Nephron (organoid): ENCODE results near the gene PXDC1.

ENCODE experiments used
- H3K27ac Mint-ChIP-seq, 3 experiments: 2 replicates each; pipeline ENCODE4 v1.8.0; 2020; ENCODE audit warnings: mixed read lengths in 3 of 3, mild to moderate bottlenecking in 2 of 3, moderate library complexity in 1 of 3
- H3K27me3 Mint-ChIP-seq: 2 replicates; pipeline ENCODE4 v1.8.0; 2021; ENCODE audit warnings: low read depth, mild to moderate bottlenecking, moderate library complexity, mixed read lengths
- H3K36me3 Mint-ChIP-seq: 2 replicates; pipeline ENCODE4 v1.8.0; 2020; ENCODE audit warnings: low read depth, mixed read lengths
- H3K4me1 Mint-ChIP-seq: 2 replicates; pipeline ENCODE4 v1.8.0; 2020; ENCODE audit warnings: mixed read lengths
- H3K4me3 Mint-ChIP-seq, 3 experiments: 2 replicates each; pipeline ENCODE4 v1.8.0; 2020; ENCODE audit warnings: mild to moderate bottlenecking in 3 of 3, mixed read lengths in 3 of 3, moderate library complexity in 2 of 3
- H3K9me3 Mint-ChIP-seq: 2 replicates; pipeline ENCODE4 v1.8.0; 2020; ENCODE audit warnings: mixed read lengths
- TF ChIP-seq, protein P1 (sequence below), 3 experiments: fragments of 200-600 bp; sonication (generic); IDR thresholded peaks; one replicate each; pipeline ENCODE4 v1.5.0; 2021; ENCODE audit warnings: antibody characterized with exemption in 3 of 3; ENCODE audit not compliant: unreplicated experiment in 3 of 3

The PXDC1 gene

DNA sequence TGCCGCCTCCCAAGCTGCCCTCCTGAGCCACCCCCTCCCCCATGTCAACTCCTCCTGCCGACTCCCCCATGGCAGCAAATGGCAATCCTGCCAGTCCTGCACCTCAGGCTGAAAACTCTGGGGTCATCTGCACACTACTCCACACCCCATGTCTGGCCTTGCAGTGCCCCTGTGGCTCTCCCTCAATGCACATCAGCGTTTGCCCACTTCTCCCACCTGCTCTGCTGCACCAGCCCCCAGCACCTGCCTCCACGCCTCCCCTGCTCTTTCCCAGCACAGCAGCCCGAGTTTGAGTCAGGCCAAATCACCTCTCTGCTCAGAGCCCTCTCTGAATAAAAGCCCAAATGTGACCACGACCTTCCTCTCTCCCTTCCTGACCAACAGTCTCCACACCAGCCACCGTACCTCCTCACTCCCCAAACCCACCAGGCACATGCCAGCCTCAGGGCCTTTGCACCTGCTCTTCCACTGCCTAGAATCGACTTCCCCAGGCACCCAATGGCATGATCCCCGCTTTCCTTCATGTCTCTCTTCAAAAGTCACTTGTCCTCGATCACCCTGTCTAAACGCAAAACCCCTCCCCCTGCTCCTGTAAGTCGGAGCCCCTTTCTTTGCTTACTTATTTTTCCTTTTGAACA lies 4.3 kb downstream of the PXDC1 start:
- no peaks in the 10 kb centered on the region for H3K36me3 Mint-ChIP-seq
- peaks cover 59% of the 10 kb centered on the region for H3K4me1 Mint-ChIP-seq
- peak overlapping the region in 1 of 3 experiments; percentile 13 for H3K27ac Mint-ChIP-seq
- H3K9me3 Mint-ChIP-seq: no peaks in the 10 kb centered on the region
- no peak overlapping the region for H3K4me3 Mint-ChIP-seq
- TF ChIP-seq, protein P1, sequence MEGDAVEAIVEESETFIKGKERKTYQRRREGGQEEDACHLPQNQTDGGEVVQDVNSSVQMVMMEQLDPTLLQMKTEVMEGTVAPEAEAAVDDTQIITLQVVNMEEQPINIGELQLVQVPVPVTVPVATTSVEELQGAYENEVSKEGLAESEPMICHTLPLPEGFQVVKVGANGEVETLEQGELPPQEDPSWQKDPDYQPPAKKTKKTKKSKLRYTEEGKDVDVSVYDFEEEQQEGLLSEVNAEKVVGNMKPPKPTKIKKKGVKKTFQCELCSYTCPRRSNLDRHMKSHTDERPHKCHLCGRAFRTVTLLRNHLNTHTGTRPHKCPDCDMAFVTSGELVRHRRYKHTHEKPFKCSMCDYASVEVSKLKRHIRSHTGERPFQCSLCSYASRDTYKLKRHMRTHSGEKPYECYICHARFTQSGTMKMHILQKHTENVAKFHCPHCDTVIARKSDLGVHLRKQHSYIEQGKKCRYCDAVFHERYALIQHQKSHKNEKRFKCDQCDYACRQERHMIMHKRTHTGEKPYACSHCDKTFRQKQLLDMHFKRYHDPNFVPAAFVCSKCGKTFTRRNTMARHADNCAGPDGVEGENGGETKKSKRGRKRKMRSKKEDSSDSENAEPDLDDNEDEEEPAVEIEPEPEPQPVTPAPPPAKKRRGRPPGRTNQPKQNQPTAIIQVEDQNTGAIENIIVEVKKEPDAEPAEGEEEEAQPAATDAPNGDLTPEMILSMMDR (IDR thresholded peaks at IDR 0.05; ENCODE audit: unreplicated experiment in 3 of 3): no peak
- H3K27me3 Mint-ChIP-seq: peaks cover 10% of the 10 kb centered on the region

DNA sequence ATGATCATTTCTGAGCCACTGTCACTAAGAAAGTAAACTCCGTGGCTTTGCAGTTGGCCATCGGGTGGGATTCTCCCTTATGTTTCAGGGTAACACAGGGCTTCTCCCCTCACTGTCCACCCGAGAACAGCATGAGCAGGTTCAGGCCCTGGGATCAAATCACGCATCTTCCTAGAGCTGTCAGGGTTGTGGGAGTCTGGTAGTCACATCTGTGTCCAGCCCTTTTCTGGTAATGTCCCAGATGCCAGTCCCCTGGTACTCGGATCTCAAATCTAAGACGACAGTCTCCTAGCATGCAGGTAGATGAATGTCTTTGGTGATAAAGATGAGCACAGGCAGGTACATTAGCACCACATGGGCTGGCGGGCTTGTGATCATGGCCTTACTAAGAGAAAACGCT lies 4.8 kb downstream of the PXDC1 start:
- TF ChIP-seq, protein P1 (IDR thresholded peaks at IDR 0.05; ENCODE audit: unreplicated experiment in 3 of 3): no peak
- H3K27me3 Mint-ChIP-seq: peaks cover 12% of the 10 kb centered on the region
- no peaks in the 10 kb centered on the region for H3K36me3 Mint-ChIP-seq
- no peak overlapping the region for H3K27ac Mint-ChIP-seq
- no peak overlapping the region for H3K4me3 Mint-ChIP-seq
- peaks cover 64% of the 10 kb centered on the region for H3K4me1 Mint-ChIP-seq
- no peaks in the 10 kb centered on the region for H3K9me3 Mint-ChIP-seq

DNA sequence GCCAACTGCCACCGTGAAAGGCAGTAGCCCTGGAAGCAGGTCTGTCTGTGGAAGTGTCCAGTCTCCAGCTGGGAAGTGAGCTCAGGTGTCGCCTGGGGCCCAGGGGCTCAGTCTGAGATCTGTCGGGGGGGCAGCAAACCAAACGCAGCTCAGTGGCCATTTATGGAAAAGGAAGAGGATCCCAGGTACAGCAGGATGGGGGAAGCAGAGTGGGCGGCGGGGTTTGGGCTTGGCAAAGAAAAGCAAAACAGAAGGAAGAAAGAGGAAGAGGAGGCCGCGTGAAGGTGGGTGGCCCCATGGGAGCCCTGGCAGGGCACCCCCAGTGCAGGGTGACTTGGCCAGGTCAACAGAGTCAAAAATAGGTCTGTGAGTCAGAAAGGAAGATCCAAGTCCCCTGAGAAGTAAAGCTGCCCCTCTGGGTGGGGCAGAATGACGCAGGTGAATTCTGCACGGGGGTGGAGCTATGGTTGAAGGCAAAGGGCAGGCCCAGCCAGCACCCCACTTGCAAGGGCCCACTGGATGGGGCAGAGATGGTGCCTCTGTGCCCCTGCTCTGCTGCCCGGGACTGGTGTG lies 5.3 kb downstream of the PXDC1 start:
- Mint-ChIP-seq H3K27me3 (peaks cover 12% of the 10 kb centered on the region), H3K27ac (peak overlapping the region in 2 of 3 experiments; percentile 21 to 51), H3K4me1 (peaks cover 67% of the 10 kb centered on the region), H3K9me3 (no peaks in the 10 kb centered on the region), H3K4me3 (no peak overlapping the region), H3K36me3 (no peaks in the 10 kb centered on the region)
- TF ChIP-seq, protein P1 (IDR thresholded peaks at IDR 0.05; ENCODE audit: unreplicated experiment in 3 of 3): no peak

DNA sequence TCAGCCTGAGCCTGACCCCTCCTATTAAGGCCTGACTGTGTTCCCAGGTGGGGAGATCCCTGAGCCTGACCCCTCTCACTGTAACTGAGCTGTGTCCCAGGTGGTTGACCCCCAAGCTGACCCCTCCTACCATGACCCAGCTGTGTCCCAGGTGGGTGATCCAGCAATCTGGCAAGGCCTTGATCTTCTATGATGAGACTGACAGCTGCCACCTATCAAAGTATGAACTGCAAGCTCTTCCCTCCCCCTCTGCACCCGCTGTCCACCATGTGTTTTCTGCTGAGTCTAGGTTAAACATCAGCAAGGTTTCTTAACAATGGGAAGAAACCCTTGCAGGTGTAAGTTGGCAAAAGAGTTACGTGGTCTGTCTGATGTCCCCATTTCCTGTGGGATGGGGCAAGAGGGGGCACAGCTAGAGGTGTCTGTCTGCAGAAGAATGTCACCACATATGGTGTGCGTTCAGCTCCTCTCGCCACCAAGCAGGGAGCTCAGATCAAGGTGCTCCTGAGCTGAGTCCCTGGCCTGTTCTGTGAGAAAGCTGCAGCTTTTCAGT lies 5.9 kb downstream of the PXDC1 start:
- Mint-ChIP-seq H3K27me3 (peaks cover 17% of the 10 kb centered on the region), H3K27ac (peak overlapping the region in 2 of 3 experiments; percentile 21 to 51), H3K9me3 (no peaks in the 10 kb centered on the region), H3K36me3 (no peaks in the 10 kb centered on the region), H3K4me3 (no peak overlapping the region), H3K4me1 (peaks cover 67% of the 10 kb centered on the region)
- TF ChIP-seq, protein P1 (IDR thresholded peaks at IDR 0.05; ENCODE audit: unreplicated experiment in 3 of 3): no peak

DNA sequence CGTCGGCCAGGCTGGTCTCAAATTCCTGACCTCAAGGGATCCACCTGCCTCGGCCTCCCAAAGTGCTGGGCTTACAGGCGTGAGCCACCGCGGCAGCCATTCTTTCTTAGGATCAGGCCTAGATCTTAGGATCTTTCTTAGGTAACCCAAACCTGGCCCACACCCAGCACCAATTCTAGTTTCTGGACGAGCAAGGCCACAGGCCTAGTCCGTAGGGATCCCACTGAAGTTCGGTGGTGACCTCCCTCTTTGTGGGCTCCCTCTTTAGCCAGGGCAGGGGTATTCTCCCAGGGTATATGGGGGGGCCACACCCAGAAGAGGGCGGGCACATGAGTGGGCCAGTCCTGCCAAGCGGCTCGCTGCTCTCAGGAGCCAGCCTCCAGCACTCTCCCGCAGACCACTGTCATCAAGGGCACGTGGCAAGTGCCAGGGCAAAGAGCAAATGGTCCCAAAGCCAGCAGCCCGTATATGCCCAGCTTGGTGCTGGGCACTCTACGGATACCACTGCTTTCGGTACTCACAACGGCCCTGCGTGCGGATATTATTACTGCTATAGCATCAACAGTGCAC lies 6.5 kb downstream of the PXDC1 start:
- Mint-ChIP-seq H3K36me3 (no peaks in the 10 kb centered on the region), H3K4me1 (peaks cover 65% of the 10 kb centered on the region), H3K4me3 (no peak overlapping the region), H3K27ac (no peak overlapping the region), H3K27me3 (peaks cover 20% of the 10 kb centered on the region), H3K9me3 (no peaks in the 10 kb centered on the region)
- TF ChIP-seq, protein P1 (IDR thresholded peaks at IDR 0.05; ENCODE audit: unreplicated experiment in 3 of 3): no peak
